Brain microvascular endothelial cell (primary cell): Measurements from ENCODE around the gene AKNA.

ENCODE experiments used
- DNase-seq: peaks from one replicate; pipeline ENCODE4 v3.0.0-alpha.2; 2020
- H3K27ac ChIP-seq: fragments of 250-450 bp; sonication (Bioruptor Pico); 2 replicates; pipeline ENCODE4 v1.5.1; 2020; ENCODE audit warnings: mild to moderate bottlenecking, moderate library complexity
- H3K27me3 ChIP-seq: fragments of 250-450 bp; sonication (Bioruptor Pico); replicated peaks from 2 replicates; pipeline ENCODE4 v1.5.1; 2020; ENCODE audit warnings: mild to moderate bottlenecking
- H3K36me3 ChIP-seq: fragments of 250-450 bp; sonication (Bioruptor Pico); replicated peaks from 2 replicates; pipeline ENCODE4 v1.5.1; 2020; ENCODE audit warnings: mild to moderate bottlenecking
- H3K4me3 ChIP-seq: 2 replicates; pipeline ENCODE4 v1.5.1; 2011; ENCODE audit warnings: low read depth, mild to moderate bottlenecking, control low read depth, low read length, moderate library complexity
- in situ Hi-C: cut with HindIII; loops from 2 replicates; pipeline ENCODE4 v1.10.0; 2017; ENCODE audit warnings: low sequenced_read_pairs, low pct_ligation_motif_present
- TF ChIP-seq, protein P1 (sequence below): IDR thresholded peaks from 2 replicates; pipeline ENCODE4 v1.5.1; 2011; ENCODE audit warnings: low read depth, mild to moderate bottlenecking, moderate library complexity, low read length, control low read depth, inconsistent platforms; ENCODE audit errors: missing control alignments

The AKNA gene

GRCh38 chr9:114432323-114433067 is 44.7 kb upstream of the AKNA start:
- no peak overlapping the region for H3K4me3 ChIP-seq
- peaks cover 20% of the 10 kb centered on the region for H3K27me3 ChIP-seq
- DNase-seq: no peak
- H3K36me3 ChIP-seq: no peaks in the 10 kb centered on the region
- in situ Hi-C loops: no loop called here
- H3K27ac ChIP-seq: no peak overlapping the region
- TF ChIP-seq, protein P1, sequence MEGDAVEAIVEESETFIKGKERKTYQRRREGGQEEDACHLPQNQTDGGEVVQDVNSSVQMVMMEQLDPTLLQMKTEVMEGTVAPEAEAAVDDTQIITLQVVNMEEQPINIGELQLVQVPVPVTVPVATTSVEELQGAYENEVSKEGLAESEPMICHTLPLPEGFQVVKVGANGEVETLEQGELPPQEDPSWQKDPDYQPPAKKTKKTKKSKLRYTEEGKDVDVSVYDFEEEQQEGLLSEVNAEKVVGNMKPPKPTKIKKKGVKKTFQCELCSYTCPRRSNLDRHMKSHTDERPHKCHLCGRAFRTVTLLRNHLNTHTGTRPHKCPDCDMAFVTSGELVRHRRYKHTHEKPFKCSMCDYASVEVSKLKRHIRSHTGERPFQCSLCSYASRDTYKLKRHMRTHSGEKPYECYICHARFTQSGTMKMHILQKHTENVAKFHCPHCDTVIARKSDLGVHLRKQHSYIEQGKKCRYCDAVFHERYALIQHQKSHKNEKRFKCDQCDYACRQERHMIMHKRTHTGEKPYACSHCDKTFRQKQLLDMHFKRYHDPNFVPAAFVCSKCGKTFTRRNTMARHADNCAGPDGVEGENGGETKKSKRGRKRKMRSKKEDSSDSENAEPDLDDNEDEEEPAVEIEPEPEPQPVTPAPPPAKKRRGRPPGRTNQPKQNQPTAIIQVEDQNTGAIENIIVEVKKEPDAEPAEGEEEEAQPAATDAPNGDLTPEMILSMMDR: no peak

DNA sequence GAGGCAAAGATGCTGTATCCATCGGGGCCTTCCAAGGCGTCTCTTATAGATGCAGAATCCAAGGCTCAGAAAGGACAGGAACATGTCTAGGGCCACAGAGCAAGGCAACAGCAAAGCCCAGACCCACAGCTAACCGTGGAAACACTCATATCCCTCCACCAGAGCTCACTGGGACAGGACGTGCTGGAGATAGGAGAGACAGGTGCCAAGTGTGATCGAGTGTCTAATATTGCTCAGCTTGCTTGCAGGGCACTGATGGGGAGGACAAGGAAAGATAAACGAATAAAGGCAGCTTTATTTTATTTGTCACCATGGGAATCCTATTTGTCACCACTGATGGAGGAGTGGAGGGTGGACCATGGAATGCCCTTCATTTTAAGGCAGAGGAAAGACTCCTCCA is 44.0 kb upstream of the AKNA start:
- DNase-seq: no peak
- TF ChIP-seq, protein P1: no peak
- Histone ChIP-seq H3K36me3 (no peaks in the 10 kb centered on the region), H3K27ac (no peak overlapping the region), H3K27me3 (peaks cover 20% of the 10 kb centered on the region), H3K4me3 (no peak overlapping the region)
- in situ Hi-C loops: no loop called here

DNA sequence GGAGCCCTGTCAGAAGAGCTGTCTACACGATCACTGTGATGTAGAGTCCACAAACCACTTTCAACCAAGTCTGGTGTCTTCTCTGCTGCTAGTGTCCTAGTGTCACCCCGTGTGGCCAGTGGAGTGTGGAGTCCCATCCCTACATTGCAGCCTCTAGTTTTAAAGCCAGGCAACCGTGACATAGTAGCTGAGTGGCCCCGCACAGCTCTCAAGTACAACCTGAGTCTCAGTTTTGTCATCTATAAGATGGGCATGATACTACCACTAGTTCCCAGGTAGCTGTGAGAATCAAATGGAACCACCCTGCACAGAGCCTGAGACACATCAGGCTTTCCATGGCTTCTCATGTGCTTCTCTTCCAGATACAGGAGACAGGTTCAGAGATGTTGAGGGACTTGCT is 43.2 kb upstream of the AKNA start:
- Histone ChIP-seq H3K36me3 (no peaks in the 10 kb centered on the region), H3K27ac (no peak overlapping the region), H3K4me3 (no peak overlapping the region), H3K27me3 (peaks cover 24% of the 10 kb centered on the region)
- no peak for DNase-seq
- in situ Hi-C loops: no loop called here
- TF ChIP-seq, protein P1: no peak

GRCh38 chr9:114430457-114430856 is 42.7 kb upstream of the AKNA start:
- in situ Hi-C loops: no loop called here
- Histone ChIP-seq H3K4me3 (no peak overlapping the region), H3K27me3 (peaks cover 27% of the 10 kb centered on the region), H3K36me3 (no peaks in the 10 kb centered on the region), H3K27ac (no peak overlapping the region)
- no peak for DNase-seq
- TF ChIP-seq, protein P1: no peak

DNA sequence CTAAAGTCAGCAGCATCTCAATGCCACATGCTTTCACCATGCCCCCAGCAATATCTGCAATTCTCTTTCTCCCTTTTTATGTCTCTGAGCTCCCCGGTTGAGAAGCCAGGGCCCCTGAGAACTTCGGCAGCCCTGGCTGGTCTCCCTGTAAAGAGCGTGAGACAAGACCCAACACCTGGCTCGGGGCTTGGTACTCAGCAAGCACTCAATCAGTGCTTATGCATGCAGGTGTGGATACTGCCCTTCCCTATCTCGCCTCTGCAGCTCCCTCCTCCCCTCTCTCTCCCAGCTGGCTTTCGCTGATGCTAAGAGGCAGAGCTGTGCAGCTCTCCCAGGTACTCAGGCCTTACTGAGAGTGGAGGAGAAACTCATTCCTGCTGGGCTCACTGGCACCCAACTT is 41.7 kb upstream of the AKNA start:
- Histone ChIP-seq H3K27me3 (peaks cover 27% of the 10 kb centered on the region), H3K36me3 (no peaks in the 10 kb centered on the region), H3K4me3 (no peak overlapping the region), H3K27ac (no peak overlapping the region)
- no peak for DNase-seq
- in situ Hi-C loops: no loop called here
- TF ChIP-seq, protein P1: no peak

DNA sequence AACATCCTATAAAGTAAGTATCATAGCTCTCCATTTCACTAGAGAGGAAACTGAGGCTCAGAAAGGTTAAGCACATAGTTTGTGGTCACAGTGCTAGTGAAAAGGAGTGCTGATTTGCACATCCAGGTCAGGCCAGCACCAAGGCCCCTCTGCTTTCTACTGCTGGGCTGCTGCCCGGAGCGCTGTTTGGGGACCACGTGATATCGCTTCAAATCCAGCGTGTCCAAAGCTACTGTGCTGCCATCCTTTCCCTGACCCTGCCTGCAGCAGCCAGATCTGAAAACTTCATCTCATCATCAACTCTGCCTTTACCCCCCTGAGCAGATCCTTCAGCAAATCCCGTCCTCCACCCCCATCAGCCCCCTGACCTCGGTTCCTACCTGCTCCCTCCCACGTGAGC is 40.7 kb upstream of the AKNA start:
- in situ Hi-C loops: no loop called here
- DNase-seq: no peak
- Histone ChIP-seq H3K27me3 (peaks cover 27% of the 10 kb centered on the region), H3K27ac (no peak overlapping the region), H3K36me3 (no peaks in the 10 kb centered on the region), H3K4me3 (no peak overlapping the region)
- TF ChIP-seq, protein P1: no peak
